OCI-LY3 (cell line): ENCODE data around the gene MOXD1.

Experiments
- EZH2phosphoT487 ChIP-seq: fragments of 200-600 bp; shearing (Covaris generic); IDR thresholded peaks from 2 replicates; pipeline ENCODE4 v1.6.1; 2018; ENCODE audit warnings: antibody characterized with exemption, mixed run types, low read depth
- TF ChIP-seq, protein P1 (sequence below): fragments of 200-600, 300-600 bp; sonication (generic); IDR thresholded peaks from 2 replicates; pipeline ENCODE4 v1.5.1; 2014; ENCODE audit warnings: antibody characterized with exemption, low read length, low read depth

DNA sequence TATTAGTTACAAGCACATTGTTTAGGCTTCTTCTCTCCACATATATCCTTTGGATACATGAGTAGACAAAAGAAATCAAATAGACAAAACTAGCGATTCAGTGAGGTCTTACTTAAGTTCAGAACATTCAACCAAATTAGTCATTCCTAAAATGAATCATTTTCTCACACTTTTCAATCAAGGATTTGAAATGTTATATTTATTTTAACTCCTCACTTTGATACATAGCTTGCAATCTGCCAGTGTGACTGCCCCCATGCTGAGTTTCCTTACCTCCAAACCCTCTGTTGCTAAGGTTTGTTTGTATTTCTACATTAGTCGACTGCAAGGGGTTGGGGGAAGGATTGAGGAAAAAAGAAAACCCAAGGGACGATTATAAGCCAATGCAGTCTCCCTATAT lies 3.5 kb upstream of the MOXD1 start:
- TF ChIP-seq, protein P1, sequence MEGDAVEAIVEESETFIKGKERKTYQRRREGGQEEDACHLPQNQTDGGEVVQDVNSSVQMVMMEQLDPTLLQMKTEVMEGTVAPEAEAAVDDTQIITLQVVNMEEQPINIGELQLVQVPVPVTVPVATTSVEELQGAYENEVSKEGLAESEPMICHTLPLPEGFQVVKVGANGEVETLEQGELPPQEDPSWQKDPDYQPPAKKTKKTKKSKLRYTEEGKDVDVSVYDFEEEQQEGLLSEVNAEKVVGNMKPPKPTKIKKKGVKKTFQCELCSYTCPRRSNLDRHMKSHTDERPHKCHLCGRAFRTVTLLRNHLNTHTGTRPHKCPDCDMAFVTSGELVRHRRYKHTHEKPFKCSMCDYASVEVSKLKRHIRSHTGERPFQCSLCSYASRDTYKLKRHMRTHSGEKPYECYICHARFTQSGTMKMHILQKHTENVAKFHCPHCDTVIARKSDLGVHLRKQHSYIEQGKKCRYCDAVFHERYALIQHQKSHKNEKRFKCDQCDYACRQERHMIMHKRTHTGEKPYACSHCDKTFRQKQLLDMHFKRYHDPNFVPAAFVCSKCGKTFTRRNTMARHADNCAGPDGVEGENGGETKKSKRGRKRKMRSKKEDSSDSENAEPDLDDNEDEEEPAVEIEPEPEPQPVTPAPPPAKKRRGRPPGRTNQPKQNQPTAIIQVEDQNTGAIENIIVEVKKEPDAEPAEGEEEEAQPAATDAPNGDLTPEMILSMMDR, result no peak
- no peak for TF ChIP-seq EZH2phosphoT487
